HG02981 (cell line): ENCODE results near the gene SPRING1.
"Not testable (repeated sequence)": the region's sequence is repeated elsewhere in the genome, so short reads cannot be mapped to it uniquely, and the experiment has no call there.

Source experiments
- ATAC-seq: cut with Tn5 transposase; IDR thresholded peaks from one replicate; pipeline ENCODE4 v1.9.1; 2021; ENCODE audit warnings: mild to moderate bottlenecking, moderate library complexity; ENCODE audit not compliant: unreplicated experiment

The SPRING1 gene

DNA sequence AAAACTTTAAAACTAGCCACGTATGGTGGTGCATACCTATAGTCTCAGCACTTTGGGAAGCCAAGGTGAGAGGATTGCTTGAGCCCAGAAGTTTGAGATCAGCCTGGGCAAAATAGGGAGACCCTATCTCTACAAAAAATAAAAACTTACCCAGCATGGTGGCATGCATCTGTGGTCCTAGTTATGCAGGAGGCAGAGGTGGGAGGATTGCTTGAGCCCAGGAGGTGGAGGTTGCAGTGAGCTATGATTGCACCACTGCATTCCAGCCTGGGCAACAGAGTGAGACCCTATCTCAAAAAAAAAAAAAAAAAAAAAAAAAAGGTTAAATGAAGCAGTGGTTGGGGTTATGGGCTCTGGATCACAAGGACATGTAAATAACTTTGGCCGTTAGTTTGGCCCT lies 4.9 kb upstream of the SPRING1 start:
- not testable (repeated sequence) for ATAC-seq

DNA sequence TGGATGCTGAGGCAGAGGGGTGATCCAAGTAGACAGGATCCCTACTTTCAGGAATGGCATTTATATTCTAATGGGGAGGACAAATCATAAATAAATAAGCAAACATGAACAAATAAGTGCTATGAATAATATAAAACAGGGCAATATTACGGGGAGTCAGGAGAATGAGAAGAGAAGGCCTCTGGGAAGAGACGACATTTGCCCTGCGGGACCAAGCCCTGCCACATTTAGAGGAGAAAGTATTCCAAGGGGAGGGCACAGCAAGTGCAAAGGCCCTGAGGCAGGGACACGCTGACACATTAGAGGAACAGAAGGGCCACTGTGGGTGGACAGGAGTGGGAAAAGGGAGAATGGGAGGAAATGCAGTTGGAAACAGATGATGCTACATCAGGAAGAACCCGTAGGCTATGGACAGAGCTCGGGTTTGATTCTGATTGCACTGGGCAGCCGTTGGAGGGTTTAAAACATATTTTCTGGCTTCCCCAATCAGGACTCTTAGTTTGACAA lies 1.6 kb upstream of the SPRING1 start:
- no peak for ATAC-seq

DNA sequence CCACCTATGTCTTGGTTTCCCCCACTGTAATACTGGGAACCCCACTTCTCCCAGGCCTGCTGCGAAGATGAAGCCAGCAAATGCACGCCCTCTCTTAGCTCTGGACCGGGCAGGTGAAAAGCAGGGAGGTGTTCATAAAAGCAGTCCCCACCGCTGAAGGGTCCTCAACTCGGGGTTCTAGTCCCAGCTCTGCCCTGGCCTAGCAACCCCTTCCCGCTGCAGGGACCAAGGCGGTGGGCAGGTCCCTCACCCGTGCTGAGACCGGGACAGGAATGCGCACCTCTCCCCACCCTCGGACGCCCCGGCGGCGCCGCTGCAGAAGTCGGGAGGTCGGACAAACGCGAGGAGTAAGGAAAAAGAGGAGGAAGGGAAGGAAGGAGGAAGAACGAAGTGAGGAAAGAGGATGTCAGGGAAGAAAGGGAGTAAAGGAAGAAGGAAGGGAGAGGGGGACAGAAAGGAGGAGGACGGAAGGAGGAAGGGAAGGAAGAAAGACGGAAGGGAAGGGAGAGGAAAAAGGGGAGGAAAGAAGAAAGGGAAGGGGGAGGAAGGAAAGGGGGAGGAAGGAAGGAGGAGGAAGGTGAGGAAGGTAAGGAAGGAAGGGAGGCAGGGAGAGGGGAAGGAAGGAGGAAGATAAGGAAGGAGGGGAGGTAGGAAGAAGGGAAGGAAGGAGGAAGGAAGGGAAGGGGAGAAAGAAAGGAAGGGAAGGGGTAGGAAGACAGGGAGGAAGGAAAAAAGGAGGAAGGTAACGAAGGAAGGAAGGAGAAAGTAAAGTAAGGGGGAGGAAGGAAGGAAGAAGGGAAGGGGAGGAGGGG lies 701 bp downstream of the SPRING1 start:
- ATAC-seq, result no peak

DNA sequence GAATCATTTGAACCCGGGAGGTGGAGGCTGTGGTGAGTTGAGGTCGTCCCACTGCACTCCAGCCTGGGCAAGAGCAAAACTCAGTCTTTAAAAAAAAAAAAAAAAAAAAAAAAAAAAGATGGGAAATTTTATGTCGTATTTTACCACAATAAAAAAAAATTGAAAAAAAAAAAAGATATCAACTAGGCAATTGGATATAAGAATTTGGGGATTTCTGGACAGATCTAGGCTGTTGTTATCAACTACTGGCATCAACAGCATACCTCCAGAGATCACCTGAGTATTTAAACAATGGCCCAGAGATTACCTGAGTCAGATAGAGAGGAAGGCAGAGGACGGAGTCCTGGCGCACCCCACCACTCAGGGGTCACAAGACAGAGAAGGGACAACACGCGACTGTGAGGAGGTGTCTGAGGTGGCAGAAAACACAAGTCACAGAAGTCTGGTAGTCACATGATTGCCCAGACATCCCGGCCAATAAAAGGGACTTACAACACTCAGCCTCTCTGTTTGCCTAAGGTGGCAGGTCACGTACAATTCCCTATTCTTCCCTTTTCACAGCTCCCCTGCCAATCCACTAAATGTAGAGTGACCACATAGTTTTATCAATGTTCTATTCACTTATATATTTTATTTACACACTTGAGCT lies 1.8 kb downstream of the SPRING1 start:
- ATAC-seq, result no peak

DNA sequence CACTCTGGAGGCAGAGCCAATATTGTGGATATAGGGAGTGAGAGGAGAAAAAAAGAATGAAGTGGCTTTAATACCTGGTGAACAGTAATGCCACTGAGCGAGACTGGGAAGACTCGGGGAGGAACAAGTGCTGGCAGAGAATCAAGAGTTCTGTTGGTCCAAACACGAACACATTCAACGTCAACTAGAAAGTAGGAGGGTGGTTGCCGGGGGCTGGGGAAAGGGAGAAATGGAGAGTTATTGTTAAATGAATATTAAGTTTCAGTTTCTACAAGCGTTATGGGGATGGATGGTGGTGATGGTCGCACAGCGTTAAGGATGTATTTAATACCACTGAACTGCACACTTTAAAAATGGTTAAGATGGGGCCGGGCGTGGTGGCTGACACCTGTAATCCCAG lies 2.8 kb downstream of the SPRING1 start:
- no peak for ATAC-seq

DNA sequence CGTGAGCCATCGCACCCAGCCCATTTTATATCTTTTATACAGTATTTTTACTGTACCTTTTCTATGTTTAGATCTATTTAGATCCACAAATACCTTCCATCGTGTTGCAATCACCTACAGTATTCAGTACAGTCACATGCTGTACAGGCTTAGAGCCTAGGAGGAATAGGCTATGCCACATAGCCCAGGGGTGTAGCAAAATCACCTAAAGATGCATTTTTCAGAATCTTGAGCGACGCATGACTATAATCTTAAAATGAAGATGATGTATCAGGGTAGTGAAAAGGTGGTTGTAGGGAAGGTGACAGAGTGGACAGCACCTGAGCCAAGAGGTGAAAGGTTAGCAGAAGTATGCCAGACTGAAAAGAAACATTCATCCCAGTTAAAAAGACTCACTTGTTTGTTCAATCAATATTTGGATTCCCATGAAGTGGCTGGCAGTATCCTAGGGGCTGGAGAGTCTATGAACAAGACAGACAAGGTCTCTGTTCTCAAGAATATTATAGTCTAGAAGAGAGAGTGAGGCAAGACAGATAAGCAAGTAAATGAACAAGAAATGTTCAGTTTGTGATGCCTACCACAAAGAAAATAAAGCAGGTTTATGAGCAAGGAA lies 3.6 kb downstream of the SPRING1 start:
- no peak for ATAC-seq

DNA sequence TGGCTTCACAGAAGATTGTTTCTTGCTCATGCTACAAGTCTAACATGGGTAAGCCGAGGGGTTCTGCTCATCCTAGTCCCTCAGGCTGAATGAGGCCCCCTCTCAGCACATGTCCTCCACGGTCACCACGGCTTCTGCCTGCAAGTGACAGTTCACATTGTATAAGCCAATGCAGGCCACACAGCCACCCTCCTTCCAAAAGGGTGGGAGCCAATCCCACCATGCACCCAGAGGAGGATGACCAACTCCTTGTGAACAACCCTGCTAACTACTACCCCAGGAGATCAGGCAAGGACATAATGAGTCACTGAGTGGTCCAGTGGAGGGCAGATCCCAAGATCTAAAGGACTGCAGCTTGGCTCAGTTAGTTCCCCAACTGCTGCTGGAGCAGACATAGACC lies 6.1 kb downstream of the SPRING1 start:
- no peak for ATAC-seq

DNA sequence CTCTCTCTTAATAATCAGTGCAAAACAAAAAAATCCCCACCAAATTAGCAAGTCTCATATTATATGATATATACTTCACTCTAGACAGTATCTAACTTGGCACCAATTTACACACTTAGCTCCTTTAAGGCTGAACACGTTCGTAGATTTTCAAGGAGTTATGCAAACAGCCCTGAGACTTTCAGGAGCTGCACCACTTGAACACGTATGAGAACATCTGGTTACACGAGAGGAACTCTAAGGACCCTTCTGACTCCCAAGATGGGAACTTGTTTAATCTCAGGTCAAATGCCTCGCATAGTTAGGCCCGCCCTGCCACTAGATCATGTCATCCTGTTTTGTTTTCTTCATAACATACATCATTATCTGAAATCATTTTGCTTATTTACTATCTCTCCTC lies 10.0 kb downstream of the SPRING1 start:
- ATAC-seq, result no peak

DNA sequence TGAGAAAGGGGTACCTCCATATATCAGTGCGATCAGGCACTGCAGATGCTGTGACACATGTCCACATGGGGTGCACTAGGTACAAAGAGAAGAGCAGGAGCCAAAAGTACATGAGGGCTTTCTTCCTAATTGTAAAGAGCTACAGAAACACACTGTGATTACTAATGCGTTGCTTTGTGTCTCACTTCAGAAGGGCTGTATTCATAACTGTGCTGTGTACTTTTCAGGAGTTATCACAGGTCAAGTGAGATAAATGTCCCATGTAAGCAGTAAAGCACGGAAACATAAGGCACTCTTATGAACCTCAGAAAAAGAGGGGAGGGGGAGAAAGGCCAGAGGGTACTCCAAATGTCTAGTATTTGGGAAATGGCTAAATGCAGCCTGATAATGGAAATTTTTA lies 10.6 kb downstream of the SPRING1 start:
- ATAC-seq, result no peak

DNA sequence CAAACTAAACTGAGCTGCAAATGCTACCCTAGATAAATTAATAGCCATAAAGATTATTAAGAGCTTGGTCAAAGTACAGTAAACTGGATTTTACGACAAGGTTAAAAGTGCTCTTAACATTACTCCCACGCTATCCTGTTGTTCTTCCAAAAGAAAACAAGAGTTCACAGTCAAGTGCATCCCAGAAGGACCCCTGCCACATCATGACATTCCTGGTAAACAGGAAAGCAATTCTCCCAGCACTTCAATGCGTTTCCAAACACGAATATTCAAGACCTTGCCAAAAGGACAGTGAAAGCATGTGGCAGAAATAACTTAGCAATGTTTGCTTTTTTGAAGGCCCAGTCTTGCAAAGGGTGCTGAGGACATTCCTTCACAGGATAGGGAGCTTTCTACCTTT lies 11.2 kb downstream of the SPRING1 start:
- no peak for ATAC-seq

DNA sequence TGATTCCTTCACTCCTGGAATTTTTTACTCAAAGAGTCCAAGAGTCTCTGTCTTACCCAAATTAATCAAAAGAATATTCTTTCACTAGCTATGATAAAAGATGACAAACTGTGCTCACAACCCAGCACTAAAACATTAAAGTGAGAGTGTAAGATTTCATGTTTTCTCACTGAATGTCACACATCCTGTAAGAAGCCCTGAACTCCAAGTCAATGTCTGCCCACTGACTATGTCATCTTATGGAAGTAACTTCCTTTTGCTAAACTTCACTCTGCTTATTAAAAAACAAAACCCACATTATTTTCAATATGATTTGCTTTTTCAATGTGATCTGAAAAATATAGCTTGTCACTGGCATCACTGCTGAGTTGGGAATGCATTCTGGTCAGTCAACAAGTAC lies 15.6 kb downstream of the SPRING1 start:
- ATAC-seq, result no peak

DNA sequence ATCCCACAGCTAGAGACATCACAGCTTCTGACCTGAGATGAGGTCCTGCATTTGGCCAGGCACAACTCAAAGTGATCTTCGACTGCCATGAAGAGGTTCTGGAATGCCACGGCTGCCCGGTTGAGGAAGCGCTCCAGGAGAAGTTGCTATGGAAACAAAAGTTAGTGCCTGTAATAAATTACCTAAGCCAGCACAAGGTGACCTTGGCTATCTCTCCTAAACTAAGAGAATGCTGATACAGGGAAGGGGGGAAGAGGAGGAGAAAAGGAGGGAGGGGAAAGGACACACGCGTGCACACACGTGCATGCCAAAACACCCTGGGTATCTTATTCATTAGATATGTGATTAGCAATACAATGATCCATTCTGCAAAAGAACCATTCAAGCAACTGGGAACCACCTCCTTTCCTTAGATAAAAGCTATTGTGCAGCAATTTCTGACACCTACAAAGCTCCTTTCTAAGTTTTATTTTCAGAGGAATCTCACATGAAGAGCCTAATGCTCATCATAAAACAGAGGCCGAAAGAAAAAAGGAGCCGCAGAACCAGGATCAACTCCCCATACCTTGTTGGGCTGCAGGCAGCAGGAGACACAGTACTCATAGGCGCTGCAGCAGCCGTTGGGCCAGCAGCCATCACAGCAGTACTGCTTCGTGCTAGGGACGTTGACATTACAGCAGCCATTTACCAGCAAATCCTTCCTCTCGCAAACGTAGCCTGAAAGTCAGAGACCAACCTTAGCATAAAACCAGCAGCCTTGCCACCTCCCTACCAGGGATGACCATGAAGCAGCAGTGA lies 17.9 kb downstream of the SPRING1 start:
- no peak for ATAC-seq

DNA sequence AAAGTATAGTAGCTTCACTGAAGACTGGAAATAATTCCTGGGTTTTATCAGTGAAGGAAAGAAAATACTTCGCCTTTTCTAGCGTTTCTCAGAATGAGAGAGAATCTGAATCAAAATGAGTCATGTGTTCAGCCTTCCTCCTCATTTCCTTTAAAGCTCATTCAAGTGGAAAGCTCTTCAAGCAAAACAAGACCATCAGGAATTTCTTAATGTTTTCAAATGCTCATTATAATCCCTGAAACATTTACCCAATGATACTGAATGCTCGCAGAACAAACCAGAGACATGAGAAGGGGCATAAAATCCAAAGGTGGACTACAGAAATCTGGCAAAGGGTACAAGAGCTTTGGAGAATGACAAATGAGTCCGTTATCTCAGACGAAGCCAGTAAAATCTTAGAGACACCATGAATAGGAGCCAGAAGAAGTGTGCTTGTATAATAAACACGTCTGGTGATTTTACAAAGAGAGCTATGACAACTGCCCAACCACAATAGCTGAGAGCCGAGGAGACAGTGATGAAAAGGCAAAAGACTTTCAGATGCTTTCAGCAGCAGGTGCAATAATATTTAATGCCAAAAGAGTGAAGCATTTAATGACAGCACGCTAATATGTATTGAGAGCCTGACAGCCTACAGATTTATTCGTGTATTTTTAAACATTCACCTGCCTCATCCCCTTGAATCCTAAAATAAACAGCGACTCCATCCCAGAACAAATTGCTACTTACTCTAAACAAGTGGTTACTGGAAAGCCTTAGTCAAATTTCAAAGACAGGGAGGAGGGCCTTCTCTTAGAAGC lies 19.0 kb downstream of the SPRING1 start:
- ATAC-seq, result no peak

DNA sequence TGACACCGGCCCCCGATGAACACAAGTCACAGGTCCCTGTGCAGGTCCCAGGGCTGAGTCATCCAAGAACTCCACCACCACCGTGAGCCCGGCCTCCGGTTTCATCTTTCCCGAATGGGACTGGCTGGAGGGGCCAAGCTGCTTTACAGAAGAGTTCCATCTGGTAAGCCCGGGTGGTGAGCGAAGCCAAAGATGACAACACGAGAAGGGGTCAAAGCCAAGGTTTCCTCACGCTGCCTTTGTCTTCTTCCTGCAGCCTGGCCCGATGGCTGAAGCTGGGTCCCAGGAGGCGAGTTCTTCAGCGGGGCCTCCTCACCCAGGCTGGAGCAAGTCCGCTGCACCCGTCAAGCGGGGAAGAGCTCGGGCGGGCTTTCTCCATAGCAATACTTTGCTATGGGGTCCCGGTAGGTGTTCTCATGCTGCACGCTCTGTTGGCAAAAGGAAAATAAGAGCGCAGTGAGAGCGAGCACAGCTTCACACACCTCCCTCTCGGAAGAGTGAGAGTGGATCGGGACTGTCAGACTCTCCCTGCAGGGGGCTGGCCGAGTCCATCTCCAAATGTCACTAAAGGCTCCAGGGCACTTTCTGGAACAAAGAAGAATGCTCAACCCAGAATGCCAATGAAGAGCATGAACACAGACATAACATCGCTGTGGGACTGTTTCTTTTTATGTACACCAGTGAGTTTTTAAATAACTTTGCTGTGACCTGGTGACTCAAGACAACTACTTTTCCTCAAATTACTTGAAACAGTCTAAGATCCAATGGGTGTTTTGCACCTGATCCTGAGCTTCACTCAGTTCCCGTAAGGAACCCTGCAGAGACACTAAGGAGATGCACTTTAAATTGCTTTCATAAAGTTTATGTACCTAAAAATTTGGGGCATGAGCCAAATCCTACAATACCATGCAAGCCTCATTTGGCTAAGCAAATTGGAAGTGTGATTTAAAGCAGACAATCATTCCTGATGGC lies 20.1 kb downstream of the SPRING1 start:
- ATAC-seq, result no peak

DNA sequence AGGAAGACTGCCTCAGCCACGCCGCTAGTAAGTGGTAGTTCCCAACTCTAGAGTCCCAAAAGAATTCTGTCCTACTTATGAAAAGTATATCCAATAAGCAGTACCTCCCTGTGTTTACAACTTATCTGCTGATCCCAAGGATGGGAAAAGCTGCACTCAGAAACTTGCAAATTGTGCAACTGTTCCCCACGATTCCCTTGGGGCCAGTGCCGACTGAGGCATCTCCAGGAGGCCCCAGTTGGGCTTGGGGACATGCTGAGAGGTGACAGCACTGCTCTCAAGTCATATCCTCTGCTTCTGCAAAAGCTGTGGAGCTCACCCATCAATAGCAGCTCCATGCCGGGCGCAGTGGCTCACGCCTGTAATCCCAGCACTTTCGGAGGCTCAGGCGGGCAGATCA lies 23.7 kb downstream of the SPRING1 start:
- no peak for ATAC-seq

DNA sequence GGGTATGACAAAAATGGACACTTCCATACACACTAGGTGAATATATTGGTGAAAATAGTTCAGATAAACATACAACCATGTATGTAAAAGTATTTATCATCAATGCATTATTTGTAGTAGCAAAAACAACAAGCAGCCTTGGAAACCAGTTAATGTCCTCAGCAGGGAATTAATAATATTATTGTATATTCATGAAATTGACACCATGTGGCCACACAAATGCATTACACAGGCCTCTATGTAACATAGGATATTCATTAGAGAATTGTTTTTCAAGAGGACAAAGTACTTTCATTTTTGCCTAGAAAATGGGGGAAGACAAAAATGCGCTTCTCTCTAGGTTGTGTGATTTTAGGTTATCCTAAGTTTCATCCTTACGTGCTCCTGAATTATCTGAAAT lies 24.3 kb downstream of the SPRING1 start:
- no peak for ATAC-seq

DNA sequence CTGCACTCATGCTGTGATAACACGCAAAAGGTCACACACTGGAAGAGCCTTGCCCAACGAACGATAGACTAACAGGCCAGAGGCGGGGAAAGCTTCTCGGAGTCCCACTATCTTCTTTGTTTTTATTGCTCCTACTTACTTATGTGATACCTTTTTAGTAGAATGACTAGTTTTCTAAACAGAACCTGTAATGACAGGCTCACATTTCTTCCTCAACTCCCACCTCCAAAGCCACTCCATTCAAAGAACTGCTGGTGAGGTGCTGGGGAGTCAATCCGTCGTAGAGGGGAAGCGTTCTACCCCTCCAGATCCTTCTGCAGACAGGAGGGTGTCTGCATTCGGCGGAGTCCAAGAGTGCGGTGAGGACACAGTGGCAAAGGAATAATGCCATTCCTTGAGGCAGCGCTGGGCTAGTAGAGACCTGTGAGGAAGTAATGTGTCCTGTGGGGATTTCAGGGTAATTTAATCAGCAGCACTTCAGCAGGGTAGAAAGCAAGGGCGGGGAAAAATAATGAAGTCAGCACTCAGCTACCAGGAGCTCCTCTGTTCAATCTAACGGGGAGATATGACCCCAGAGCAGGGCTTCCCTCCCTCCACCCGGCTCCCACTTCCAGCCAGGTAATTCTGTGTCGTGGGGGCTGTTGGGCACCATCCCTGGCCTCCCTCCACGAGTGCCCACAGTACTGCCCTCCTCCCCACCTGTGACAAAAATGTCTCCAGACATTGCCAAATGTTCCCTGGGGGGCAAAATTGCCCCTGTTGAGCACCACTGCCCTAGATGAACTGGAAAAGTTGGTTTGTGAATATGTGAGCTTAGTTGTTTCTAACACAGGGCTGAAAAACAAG lies 25.2 kb downstream of the SPRING1 start:
- no peak for ATAC-seq
